Activated B cell treated with CpG ODN at 0.5 μM for 24 hours (primary cell): ENCODE results near the gene SYNDIG1. TPM values are rescaled to one million over a fixed set of nuclear protein-coding genes. Genes with fewer than 3 reads are reported as not detected.
A peak's percentile ranks its signal among the peaks of the same experiment; 100 is the strongest.

Experiments used
- ATAC-seq: fragments of 200-7000 bp; cut with Tn5 transposase; one replicate; pipeline ENCODE4 v1.10.0; 2021; ENCODE audit warnings: low read depth, mild to moderate bottlenecking, moderate library complexity
- CTCF ChIA-PET: fragments of 350-600 bp; sonication (Branson Sonifier 250); formaldehyde crosslinking; loops from one replicate; lab custom pipeline; 2021; ENCODE audit warnings: antibody characterized with exemption; lab: Charles Lee
- POLR2A ChIA-PET: fragments of 350-600 bp; sonication (Branson Sonifier 250); formaldehyde crosslinking; loops from one replicate; lab custom pipeline; 2021; ENCODE audit warnings: antibody characterized with exemption; lab: Charles Lee
- DNase-seq: peaks from one replicate; pipeline ENCODE4 v3.0.0; 2022
- H3K27ac Mint-ChIP-seq: one replicate; pipeline ENCODE4 v1.8.0; 2020; ENCODE audit warnings: mixed read lengths
- H3K27me3 Mint-ChIP-seq: one replicate; pipeline ENCODE4 v1.8.0; 2021; ENCODE audit warnings: mixed read lengths
- H3K36me3 Mint-ChIP-seq: one replicate; pipeline ENCODE4 v1.8.0; 2021; ENCODE audit warnings: low read depth, mixed read lengths
- H3K4me1 Mint-ChIP-seq: one replicate; pipeline ENCODE4 v1.8.0; 2021; ENCODE audit warnings: mixed read lengths
- H3K4me3 Mint-ChIP-seq: one replicate; pipeline ENCODE4 v1.8.0; 2020; ENCODE audit warnings: mild to moderate bottlenecking, mixed read lengths
- H3K9me3 Mint-ChIP-seq: one replicate; pipeline ENCODE4 v1.8.0; 2020; ENCODE audit warnings: mixed read lengths
- intact Hi-C: fragments of 100-400 bp; cut with micrococcal nuclease; formaldehyde crosslinking; loops from one replicate; pipeline ENCODE4 v1.15.1; 2024
- total RNA-seq: library from RNA; stranded (reverse); gene quantifications from 2 replicates; pipeline ENCODE4 v1.2.3, GENCODE V29; 2022
- TF ChIP-seq, protein P1 (sequence below): fragments of 200-600 bp; IDR thresholded peaks from one replicate; pipeline ENCODE4 v1.8.0; 2022; ENCODE audit warnings: antibody characterized with exemption, mild to moderate bottlenecking

The SYNDIG1 gene
- total RNA-seq, 1 donor from 2014 or later, result not detected

DNA sequence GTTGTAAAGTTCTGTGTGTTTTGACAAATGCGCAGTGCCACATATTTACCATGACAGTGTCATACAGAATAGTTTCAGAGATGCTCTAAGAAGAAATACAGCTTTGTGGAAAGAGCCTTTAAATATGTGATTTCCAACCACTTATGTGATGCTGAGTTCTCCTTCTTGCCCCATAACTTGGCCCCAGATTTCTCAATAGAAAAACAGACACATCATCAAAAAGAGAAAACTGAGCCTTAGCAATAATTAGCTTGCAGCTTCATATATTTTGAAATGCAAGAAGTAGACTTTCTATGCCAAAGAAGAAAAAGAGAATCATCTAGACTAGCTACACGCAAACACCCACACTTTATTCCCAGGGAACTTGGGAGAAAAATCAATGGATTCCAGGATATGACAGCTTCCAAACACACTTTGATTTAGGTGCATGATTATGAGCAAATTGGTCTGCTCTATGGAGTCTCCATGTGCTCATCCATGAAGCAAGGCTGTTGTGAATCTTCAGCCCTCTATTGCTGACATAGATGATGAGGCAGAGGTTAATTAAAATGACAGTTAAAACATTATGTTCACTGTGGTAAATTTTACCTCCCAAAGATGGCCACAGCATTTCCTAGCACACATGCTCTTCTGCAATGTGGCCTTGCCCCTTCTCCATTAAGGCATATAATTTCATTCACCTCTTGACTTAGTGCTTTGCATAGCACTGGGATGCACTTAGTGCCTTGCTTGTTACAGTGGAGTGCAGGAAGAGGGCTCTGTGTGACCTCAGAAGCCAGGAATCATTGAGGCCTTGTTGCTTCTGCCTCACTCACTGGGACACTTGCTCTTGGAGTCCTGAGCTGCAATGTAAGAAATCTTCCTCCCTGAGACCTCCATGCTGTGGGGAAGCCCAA lies 174.6 kb downstream of the SYNDIG1 start:
- no peaks in the 10 kb centered on the region for H3K36me3 Mint-ChIP-seq
- POLR2A ChIA-PET, result no interaction called here
- intact Hi-C loops, result loop anchor here (10.0 kb wide), 1 partner anchor 61 kb away; no protein-coding TSS in a partner anchor

DNA sequence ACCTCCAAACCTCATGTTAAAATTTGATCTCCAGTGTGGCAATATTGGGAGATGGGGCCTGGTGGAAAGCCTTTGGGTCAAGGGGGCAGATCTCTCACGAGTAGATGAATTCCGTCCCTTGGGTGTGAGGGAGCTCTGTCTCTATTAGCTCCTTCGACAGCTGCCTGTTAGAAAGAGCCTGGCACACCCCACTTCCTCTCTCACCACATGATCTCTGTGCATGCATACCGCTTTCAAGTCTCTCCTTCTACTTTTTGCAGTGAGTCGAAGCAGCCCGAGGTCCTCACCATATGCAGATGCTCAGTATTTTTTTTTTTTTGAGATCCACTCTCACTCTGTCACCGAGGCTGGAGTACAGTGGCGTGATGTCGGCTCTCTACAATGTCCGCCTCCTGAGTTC lies 176.9 kb downstream of the SYNDIG1 start:
- intact Hi-C loops, result loop anchor here (10.0 kb wide), 1 partner anchor 58 kb away; no protein-coding TSS in a partner anchor
- no peak for DNase-seq
- no peak for ATAC-seq
- H3K9me3 Mint-ChIP-seq, result no peaks in the 10 kb centered on the region
- POLR2A ChIA-PET, result no interaction called here
- H3K4me1 Mint-ChIP-seq, result peaks cover 28% of the 10 kb centered on the region
- H3K4me3 Mint-ChIP-seq, result no peak overlapping the region
- H3K27me3 Mint-ChIP-seq, result peaks cover 5% of the 10 kb centered on the region
- TF ChIP-seq, protein P1, sequence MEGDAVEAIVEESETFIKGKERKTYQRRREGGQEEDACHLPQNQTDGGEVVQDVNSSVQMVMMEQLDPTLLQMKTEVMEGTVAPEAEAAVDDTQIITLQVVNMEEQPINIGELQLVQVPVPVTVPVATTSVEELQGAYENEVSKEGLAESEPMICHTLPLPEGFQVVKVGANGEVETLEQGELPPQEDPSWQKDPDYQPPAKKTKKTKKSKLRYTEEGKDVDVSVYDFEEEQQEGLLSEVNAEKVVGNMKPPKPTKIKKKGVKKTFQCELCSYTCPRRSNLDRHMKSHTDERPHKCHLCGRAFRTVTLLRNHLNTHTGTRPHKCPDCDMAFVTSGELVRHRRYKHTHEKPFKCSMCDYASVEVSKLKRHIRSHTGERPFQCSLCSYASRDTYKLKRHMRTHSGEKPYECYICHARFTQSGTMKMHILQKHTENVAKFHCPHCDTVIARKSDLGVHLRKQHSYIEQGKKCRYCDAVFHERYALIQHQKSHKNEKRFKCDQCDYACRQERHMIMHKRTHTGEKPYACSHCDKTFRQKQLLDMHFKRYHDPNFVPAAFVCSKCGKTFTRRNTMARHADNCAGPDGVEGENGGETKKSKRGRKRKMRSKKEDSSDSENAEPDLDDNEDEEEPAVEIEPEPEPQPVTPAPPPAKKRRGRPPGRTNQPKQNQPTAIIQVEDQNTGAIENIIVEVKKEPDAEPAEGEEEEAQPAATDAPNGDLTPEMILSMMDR, result no peak
- CTCF ChIA-PET, result no interaction called here
- no peak overlapping the region for H3K27ac Mint-ChIP-seq
- H3K36me3 Mint-ChIP-seq, result no peaks in the 10 kb centered on the region

More for the DNA sequence above, 174.6 kb downstream of the SYNDIG1 start:
- no peak overlapping the region for H3K27ac Mint-ChIP-seq
- CTCF ChIA-PET, result no interaction called here
- H3K4me3 Mint-ChIP-seq, result no peak overlapping the region
- H3K9me3 Mint-ChIP-seq, result no peaks in the 10 kb centered on the region
- H3K4me1 Mint-ChIP-seq, result peaks cover 19% of the 10 kb centered on the region
- ATAC-seq (no peak), DNase-seq (no peak)
- H3K27me3 Mint-ChIP-seq, result peaks cover 5% of the 10 kb centered on the region
- TF ChIP-seq, protein P1, result no peak

DNA sequence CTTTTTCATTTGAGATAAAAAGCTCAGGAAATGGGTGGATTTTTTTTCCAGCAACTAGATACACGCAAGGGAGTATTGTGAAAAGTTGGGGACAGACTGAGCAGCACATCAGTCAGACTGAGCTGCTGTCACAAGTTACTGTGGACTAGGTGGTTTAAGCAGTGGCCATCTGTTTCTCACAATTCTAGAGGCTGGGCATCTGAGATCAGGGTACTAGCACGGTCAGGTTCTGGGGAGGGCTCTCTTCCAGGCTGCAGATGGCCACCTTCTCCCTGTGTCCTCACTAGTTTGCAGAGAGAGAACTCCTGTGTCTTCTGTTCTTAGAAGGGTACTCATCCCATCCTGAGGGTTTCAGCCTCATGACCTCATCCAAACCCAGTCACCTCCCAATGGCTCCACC lies 178.3 kb downstream of the SYNDIG1 start:
- no peaks in the 10 kb centered on the region for H3K9me3 Mint-ChIP-seq
- intact Hi-C loops, result loop anchor here (10.0 kb wide), 1 partner anchor 57 kb away; no protein-coding TSS in a partner anchor

DNA sequence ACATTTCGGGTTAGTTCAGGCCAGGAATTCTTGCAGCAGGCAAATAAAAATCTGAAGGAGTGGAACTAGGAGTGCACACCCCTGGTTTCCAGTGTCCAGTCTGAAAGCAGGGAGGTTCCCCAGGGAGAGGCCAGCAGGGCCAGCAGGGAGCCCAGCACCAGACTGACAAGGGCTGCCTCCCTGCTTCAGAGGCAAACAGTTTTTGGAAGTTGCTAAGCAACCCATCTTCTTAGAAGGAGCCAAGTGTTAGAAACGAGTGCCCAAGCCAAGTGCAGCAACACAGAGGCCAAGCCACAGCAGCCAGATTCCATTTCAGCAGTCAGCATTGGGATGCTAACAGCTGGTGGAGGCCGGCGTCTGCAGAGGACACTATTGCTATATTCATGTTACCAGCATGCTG lies 179.1 kb downstream of the SYNDIG1 start:
- TF ChIP-seq, protein P1, result no peak
- DNase-seq (no peak), ATAC-seq (no peak)
- intact Hi-C loops, result loop anchor here (10.0 kb wide), 1 partner anchor 56 kb away; no protein-coding TSS in a partner anchor
- H3K27me3 Mint-ChIP-seq, result peaks cover 5% of the 10 kb centered on the region
- H3K36me3 Mint-ChIP-seq, result no peaks in the 10 kb centered on the region
- H3K9me3 Mint-ChIP-seq, result no peaks in the 10 kb centered on the region
- ChIA-PET POLR2A (no interaction called here), CTCF (no interaction called here)
- no peak overlapping the region for H3K4me3 Mint-ChIP-seq
- H3K4me1 Mint-ChIP-seq, result peaks cover 28% of the 10 kb centered on the region
- H3K27ac Mint-ChIP-seq, result no peak overlapping the region

More for the DNA sequence above, 178.3 kb downstream of the SYNDIG1 start:
- CTCF ChIA-PET, result no interaction called here
- no peak for DNase-seq
- no peaks in the 10 kb centered on the region for H3K36me3 Mint-ChIP-seq
- POLR2A ChIA-PET, result no interaction called here
- no peak for ATAC-seq
- H3K4me3 Mint-ChIP-seq, result no peak overlapping the region
- H3K27ac Mint-ChIP-seq, result no peak overlapping the region
- TF ChIP-seq, protein P1, result no peak
- H3K27me3 Mint-ChIP-seq, result peaks cover 5% of the 10 kb centered on the region
- H3K4me1 Mint-ChIP-seq, result peaks cover 28% of the 10 kb centered on the region

DNA sequence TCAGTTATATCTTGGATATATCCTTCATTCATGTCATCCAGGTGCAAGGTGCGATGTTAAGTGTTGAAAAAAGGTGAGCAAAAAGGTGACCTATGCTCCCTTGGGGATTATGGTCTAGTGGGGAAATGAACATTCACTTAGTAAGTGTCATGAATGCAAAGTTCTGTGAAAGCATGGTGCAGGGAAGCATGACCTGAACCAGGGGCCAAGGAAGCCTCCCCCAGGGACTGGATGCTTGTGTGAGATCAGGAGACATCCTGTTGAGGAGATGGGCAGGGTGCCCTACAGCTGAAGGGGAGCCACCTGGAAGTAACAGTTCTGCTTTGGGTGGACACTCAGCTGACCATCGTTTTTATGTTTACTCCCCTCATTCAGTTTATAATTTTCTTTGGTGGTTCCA lies 179.5 kb downstream of the SYNDIG1 start:
- intact Hi-C loops, result loop anchor here (10.0 kb wide), 1 partner anchor 56 kb away; no protein-coding TSS in a partner anchor
- H3K9me3 Mint-ChIP-seq, result no peaks in the 10 kb centered on the region
- POLR2A ChIA-PET, result no interaction called here
- ATAC-seq (peak; percentile 47), DNase-seq (no peak)
- H3K27ac Mint-ChIP-seq, result no peak overlapping the region
- CTCF ChIA-PET, result no interaction called here
- peak overlapping the region; percentile 5 for H3K4me3 Mint-ChIP-seq
- TF ChIP-seq, protein P1, result no peak
- peaks cover 28% of the 10 kb centered on the region for H3K4me1 Mint-ChIP-seq
- H3K36me3 Mint-ChIP-seq, result no peaks in the 10 kb centered on the region
- H3K27me3 Mint-ChIP-seq, result peaks cover 5% of the 10 kb centered on the region
